Stomach smooth muscle (tissue), 2 donors: ENCODE measurements around the gene TTYH2.
"Not testable (repeated sequence)": the region's sequence is repeated elsewhere in the genome, so short reads cannot be mapped to it uniquely, and the experiment has no call there.

ENCODE experiments used
- H3K27ac ChIP-seq: one replicate; pipeline ENCODE4 v1.7.0; 2013; ENCODE audit warnings: mild to moderate bottlenecking, low read length, inconsistent platforms
- H3K27me3 ChIP-seq, 2 donors: one replicate each; pipeline ENCODE4 v1.7.0; 2013; ENCODE audit warnings: low read length in 2 of 2; ENCODE audit not compliant: insufficient read depth in 2 of 2, control insufficient read depth in 1 of 2
- H3K36me3 ChIP-seq, 2 donors: one replicate each; pipeline ENCODE4 v1.7.0; 2013; ENCODE audit warnings: low read length in 2 of 2; ENCODE audit not compliant: control insufficient read depth in 2 of 2, insufficient read depth in 2 of 2
- H3K4me1 ChIP-seq: one replicate; pipeline ENCODE4 v1.7.0; 2013; ENCODE audit warnings: low read length; ENCODE audit not compliant: control insufficient read depth, insufficient read depth
- H3K4me3 ChIP-seq, 2 donors: one replicate each; pipeline ENCODE4 v1.7.0; 2013; ENCODE audit warnings: low read length in 2 of 2
- H3K9ac ChIP-seq, 2 donors: one replicate each; pipeline ENCODE4 v1.7.0; 2013; ENCODE audit warnings: low read length in 2 of 2, mild to moderate bottlenecking in 1 of 2
- H3K9me3 ChIP-seq, 2 donors: one replicate each; pipeline ENCODE4 v1.7.0; 2013; ENCODE audit warnings: low read length in 2 of 2; ENCODE audit not compliant: control insufficient read depth in 2 of 2
- donor health status: healthy.
- donor health status: Pancreatic carcinoma.

The TTYH2 gene

DNA sequence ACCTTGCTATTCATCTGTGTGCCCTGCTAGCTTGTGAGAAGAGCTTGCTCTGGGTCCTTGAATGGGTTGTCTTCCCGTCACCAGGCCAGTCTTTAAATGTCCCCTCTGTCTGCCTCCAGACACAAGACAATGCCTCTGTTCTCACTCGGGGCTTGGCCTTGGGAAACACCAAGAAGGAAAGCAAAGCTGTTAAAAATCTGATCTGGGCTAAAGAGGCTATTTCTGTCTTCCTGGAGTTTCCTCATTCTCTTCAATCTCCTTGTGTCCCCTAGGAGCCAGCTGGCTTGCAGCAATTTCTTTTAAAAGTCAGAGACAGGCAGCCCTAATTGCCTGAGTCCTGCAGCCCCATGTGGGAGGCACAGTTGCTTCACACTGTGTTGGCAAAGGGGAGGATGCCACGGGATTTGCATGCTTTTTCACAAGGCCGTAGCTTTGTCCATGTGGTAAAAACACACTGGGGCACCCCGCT lies 63.2 kb downstream of the TTYH2 start:
- Histone ChIP-seq H3K27me3 (peaks cover 16 to 19% of the 10 kb centered on the region in 2 donors), H3K4me1 (peaks cover 19% of the 10 kb centered on the region), H3K36me3 (no peaks in the 10 kb centered on the region), H3K4me3 (no peak overlapping the region), H3K9me3 (no peaks in the 10 kb centered on the region), H3K9ac (no peak overlapping the region), H3K27ac (no peak overlapping the region)

DNA sequence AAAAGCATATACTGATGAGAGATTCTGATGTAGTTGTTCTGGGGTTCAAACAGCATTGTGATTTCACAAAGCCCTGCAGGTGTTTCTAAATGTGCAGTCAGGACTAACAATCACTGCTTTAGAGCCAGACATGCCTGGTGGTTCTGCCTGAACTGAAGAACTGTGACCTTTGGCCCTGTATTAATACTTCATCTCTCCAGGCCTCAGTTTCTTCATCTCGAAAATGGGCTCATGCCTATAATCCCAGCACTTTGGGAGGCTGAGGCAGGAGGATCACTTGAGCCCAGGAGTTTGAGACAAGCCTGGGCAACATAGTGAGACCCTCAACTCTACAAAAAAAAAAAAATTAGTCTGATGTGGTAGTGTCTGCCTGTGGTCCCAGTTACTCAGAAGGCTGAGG lies 64.6 kb downstream of the TTYH2 start:
- H3K9me3 ChIP-seq, result no peaks in the 10 kb centered on the region
- H3K27ac ChIP-seq, result no peak overlapping the region
- no peak overlapping the region for H3K9ac ChIP-seq
- H3K4me3 ChIP-seq, result no peak overlapping the region
- H3K4me1 ChIP-seq, result peaks cover 14% of the 10 kb centered on the region
- no peaks in the 10 kb centered on the region for H3K36me3 ChIP-seq
- H3K27me3 ChIP-seq, result peaks cover 16 to 18% of the 10 kb centered on the region in 2 donors

DNA sequence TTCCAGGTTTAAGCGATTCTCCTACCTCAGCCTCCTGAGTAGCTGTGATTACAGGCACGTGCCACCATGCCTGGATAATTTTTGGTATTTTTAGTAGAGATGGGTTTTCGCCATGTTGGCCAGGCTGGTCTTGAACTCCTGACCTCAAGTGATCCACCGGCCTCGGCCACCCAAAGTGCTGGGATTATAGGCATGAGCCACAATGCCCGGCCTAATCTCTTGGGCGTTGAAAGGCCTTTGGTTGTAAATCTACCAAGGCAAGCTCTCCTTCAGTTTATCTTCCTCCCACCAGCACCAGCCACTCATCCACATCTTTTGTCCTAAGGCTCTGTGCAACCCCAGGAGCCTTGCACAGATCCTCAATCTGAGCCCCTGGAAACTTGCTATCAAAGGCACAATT lies 66.2 kb downstream of the TTYH2 start:
- H3K4me3 ChIP-seq, H3K27ac ChIP-seq: not testable (repeated sequence)

DNA sequence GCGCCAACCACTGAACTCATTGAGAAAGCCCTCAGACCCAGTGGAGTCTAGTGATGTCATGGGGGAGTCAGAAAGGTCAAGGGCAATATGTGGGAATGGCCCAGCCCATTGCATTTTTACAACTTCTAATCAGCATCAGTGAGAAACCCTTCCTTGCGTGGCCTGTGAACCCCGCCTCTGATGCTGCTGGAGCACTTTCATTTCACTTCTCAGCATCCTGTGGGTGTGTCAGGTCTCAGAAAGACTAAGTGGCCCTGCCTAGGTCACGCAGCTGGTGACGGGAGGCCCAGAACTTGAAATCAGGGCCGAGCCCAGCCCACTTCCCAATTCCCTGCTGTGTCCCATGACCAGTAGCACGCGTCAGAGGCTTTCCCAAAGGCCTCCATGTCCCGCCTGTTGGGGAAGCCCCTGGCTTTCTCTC lies 66.7 kb downstream of the TTYH2 start:
- Histone ChIP-seq H3K36me3 (no peaks in the 10 kb centered on the region), H3K9me3 (no peaks in the 10 kb centered on the region), H3K9ac (no peak overlapping the region), H3K4me1 (peaks cover 4% of the 10 kb centered on the region), H3K27ac (no peak overlapping the region), H3K4me3 (no peak overlapping the region), H3K27me3 (peaks cover 7 to 11% of the 10 kb centered on the region in 2 donors)

More for the DNA sequence above, 66.2 kb downstream of the TTYH2 start:
- not testable (repeated sequence) for H3K9me3 ChIP-seq, H3K9ac ChIP-seq, H3K4me1 ChIP-seq, H3K36me3 ChIP-seq
- peaks cover 5 to 11% of the 10 kb centered on the region in 2 donors for H3K27me3 ChIP-seq

DNA sequence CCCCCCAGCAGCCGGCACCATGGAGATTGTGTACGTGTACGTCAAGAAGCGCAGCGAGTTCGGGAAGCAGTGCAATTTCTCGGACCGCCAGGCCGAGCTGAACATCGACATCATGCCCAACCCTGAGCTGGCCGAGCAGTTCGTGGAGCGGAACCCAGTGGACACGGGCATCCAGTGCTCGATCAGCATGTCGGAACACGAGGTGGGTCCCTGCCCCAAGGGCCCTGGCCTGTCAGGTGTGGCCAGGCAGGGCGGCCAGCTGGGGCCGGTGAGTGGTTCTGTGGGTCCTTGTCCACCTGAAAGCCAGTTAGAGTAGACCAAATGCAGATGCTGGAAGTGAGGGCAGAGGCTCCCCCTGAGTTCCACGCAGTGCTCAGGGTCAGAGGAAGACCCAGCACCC lies 68.4 kb downstream of the TTYH2 start:
- Histone ChIP-seq H3K4me1 (no peaks in the 10 kb centered on the region), H3K9me3 (no peaks in the 10 kb centered on the region), H3K27ac (no peak overlapping the region), H3K4me3 (no peak overlapping the region), H3K27me3 (peaks cover 3 to 8% of the 10 kb centered on the region in 2 donors), H3K36me3 (no peaks in the 10 kb centered on the region), H3K9ac (no peak overlapping the region)

DNA sequence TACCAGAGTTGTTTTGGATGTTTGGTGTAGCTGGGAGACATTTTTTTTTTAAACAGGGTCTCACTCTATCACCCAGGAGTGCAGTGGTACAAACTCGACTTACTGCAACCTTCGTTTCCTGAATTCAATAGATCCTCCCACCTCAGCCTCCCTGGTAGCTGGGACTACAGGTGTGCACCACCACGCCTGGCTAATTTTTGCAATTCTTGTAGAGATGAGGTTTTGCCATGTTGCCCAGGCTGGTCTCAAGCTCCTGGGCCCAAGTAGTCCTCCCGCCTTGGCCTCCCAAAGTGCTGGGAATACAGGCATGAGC lies 68.9 kb downstream of the TTYH2 start:
- not testable (repeated sequence) for H3K9me3 ChIP-seq, H3K36me3 ChIP-seq, H3K4me3 ChIP-seq, H3K27ac ChIP-seq, H3K27me3 ChIP-seq, H3K9ac ChIP-seq, H3K4me1 ChIP-seq

DNA sequence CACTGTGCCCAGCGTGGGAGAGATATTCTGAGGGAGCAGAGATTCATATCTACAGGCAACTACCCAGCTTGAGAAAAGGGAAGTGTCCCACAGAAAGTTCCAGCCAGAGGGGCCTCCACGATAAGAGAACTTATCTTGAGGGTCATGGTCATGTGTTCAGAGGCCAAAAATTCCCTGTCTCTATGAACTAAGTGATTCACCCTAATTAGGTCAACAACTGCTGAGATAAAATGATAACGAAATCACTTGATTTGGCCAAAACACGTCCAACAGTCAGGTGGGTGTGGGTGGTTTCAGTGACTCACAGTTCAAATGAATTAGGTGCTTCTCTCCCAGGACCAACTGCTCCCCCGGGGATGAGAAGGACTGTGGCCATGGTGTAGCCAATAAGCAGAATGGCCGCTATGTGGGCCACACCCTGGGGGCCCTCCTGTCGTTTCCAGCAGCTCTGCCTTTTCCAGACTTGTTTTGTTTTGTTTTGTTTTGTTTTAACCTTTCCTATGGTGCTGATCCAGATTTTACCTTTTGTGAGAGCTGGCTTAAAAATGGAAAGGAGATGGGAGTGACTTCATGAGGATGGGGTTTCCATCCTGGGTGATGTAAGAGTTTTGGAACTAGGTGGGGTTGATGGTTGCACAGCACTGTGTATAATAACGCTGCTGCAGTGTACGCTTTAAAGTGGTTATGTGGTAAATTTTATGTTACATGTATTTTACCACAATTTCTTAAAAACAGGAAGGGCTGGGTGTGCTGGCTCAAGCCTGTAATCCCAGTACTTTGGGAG lies 69.4 kb downstream of the TTYH2 start:
- no peak overlapping the region for H3K9ac ChIP-seq
- no peaks in the 10 kb centered on the region for H3K4me1 ChIP-seq
- H3K36me3 ChIP-seq, result no peaks in the 10 kb centered on the region
- H3K27me3 ChIP-seq, result peaks cover 3 to 8% of the 10 kb centered on the region in 2 donors
- H3K9me3 ChIP-seq, result no peaks in the 10 kb centered on the region
- no peak overlapping the region for H3K4me3 ChIP-seq
- H3K27ac ChIP-seq, result no peak overlapping the region

DNA sequence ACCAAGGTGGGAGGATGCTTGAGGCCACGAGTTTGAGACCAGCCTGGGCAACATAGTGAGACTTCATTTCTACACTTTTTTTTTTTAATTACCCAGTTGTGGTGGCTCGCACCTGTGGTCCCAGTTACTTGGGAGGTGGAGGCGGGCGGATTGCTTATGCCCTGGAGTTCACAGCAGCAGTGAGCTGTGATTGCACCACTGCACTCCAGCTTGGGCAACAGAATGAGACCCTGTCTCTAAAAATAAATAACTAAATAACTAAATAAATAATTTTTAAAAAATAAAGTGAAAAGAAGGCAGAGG lies 70.0 kb downstream of the TTYH2 start:
- no peak overlapping the region for H3K4me3 ChIP-seq
- H3K4me1 ChIP-seq, result no peaks in the 10 kb centered on the region
- no peaks in the 10 kb centered on the region for H3K36me3 ChIP-seq
- H3K27me3 ChIP-seq, result peaks cover 3 to 8% of the 10 kb centered on the region in 2 donors
- no peaks in the 10 kb centered on the region for H3K9me3 ChIP-seq
- no peak overlapping the region for H3K9ac ChIP-seq
- no peak overlapping the region for H3K27ac ChIP-seq

DNA sequence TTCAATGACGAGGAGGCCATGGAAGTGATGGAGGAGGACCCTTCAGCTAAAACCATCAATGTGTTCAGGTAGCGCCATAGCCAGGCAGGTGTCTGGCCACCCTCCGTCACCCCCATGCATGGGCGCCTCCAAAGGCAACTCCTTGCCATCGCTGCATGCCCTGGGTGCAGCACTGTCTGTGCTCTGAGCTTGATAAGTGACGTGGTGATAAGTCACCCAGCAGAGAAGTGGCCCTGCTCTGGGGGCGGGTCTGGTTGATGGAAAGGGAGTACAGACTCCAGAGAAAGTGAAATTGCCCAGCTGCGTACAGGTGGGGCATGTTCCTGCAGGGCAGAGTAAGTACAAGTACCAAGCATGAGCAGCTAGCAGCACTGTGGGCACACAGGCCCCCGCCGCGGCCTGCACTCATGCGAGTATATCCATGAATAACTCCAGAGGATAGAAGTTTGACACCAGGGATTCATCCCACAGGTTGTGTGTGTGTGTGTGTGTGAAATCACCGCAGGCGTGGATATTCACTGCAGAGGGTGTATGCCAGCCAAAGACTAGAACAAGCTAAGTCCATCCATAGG lies 73.7 kb downstream of the TTYH2 start:
- Histone ChIP-seq H3K9me3 (no peaks in the 10 kb centered on the region), H3K27ac (no peak overlapping the region), H3K9ac (no peak overlapping the region), H3K4me3 (no peak overlapping the region), H3K4me1 (no peaks in the 10 kb centered on the region), H3K27me3 (peaks cover 3 to 6% of the 10 kb centered on the region in 2 donors), H3K36me3 (no peaks in the 10 kb centered on the region)

DNA sequence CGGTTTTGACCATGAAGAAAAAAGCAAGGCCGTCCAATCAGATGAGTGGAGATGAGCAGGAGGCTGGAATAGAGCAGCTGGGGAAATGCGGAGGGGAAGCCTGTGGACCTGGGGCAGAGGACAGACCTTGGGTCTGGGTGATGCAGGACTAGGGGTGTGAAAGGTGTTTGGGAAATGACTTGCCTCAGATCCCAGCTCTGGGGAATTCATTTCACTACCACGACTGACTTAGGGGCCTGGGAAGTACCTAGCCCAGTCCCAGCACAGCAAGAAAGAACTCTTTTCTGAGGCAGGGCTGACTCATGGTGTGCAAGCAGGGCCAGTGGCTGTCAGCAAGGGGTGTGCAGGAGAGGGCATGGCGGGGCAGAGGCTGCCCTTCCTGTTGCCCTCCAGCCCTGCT lies 75.4 kb downstream of the TTYH2 start:
- H3K9me3 ChIP-seq, result no peaks in the 10 kb centered on the region
- H3K27me3 ChIP-seq, result peaks cover 3 to 6% of the 10 kb centered on the region in 2 donors
- no peaks in the 10 kb centered on the region for H3K4me1 ChIP-seq
- no peak overlapping the region for H3K27ac ChIP-seq
- no peaks in the 10 kb centered on the region for H3K36me3 ChIP-seq
- no peak overlapping the region for H3K9ac ChIP-seq
- no peak overlapping the region for H3K4me3 ChIP-seq

DNA sequence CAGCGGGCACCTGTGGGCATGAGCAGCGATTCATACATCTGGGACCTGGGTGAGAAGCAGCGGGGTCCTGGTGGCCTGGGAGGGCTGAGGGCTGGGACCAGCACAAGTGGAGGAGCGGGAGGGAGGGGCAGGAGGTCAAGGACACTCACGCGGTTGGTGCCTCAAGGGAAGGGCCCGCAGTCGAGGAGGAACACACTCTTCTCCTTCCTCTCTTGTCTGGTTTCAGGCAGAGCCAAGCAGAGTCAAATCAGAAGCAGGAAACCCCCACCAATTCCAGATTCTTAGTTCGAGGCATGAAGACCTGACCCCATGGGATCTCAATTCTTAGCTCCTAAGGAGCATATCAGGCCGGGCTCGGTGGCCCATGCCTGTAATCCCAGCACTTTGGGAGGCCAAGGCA lies 76.3 kb downstream of the TTYH2 start:
- Histone ChIP-seq H3K36me3 (no peaks in the 10 kb centered on the region), H3K9ac (no peak overlapping the region), H3K27ac (no peak overlapping the region), H3K4me3 (no peak overlapping the region), H3K9me3 (no peaks in the 10 kb centered on the region), H3K27me3 (peaks cover 3 to 5% of the 10 kb centered on the region in 2 donors), H3K4me1 (no peaks in the 10 kb centered on the region)
